Epithelial cell of esophagus (primary cell): ENCODE data around the gene QSOX1.
A peak's percentile ranks its signal among the peaks of the same experiment; 100 is the strongest.

Source experiments
- DNase-seq: peaks from one replicate; pipeline ENCODE4 v3.0.0; 2010; ENCODE audit warnings: low read depth
- H3K4me3 ChIP-seq: 2 replicates; pipeline ENCODE4 v1.5.1; 2011; ENCODE audit warnings: mild to moderate bottlenecking, low read length, control low read depth
- CTCF ChIP-seq: IDR thresholded peaks from 2 replicates; pipeline ENCODE4 v1.5.1; 2011; ENCODE audit warnings: low read depth, mild to moderate bottlenecking, low read length, control low read depth, inconsistent platforms; ENCODE audit not compliant: insufficient read depth; ENCODE audit errors: missing control alignments

QSOX1 gene

GRCh38 chr1:180250499-180250770, 95.8 kb downstream of the QSOX1 start:
- TF ChIP-seq CTCF, result no peak
- DNase-seq, result no peak
- no peak overlapping the region for H3K4me3 ChIP-seq

GRCh38 chr1:180250883-180251509, 96.3 kb downstream of the QSOX1 start:
- H3K4me3 ChIP-seq, result no peak overlapping the region
- TF ChIP-seq CTCF, result no peak

GRCh38 chr1:180251526-180252305, 97.0 kb downstream of the QSOX1 start:
- H3K4me3 ChIP-seq, result no peak overlapping the region
- DNase-seq, result no peak
- TF ChIP-seq CTCF, result no peak

More at GRCh38 chr1:180250883-180251509, 96.3 kb downstream of the QSOX1 start:
- no peak for DNase-seq

- DNase-seq, result peak; percentile 73
- peak; percentile 90 for TF ChIP-seq CTCF
- H3K4me3 ChIP-seq, result no peak overlapping the region
These were observed 98.2 kb downstream of the QSOX1 start for GRCh38 chr1:180252638-180253536.
